HepG2 (cell line): ENCODE measurements around the gene HTR6. TPM values are rescaled to one million over a fixed set of nuclear protein-coding genes. Genes with fewer than 3 reads are reported as not detected.

ENCODE experiments used
- ATAC-seq: fragments of 200-7000 bp; cut with Tn5 transposase; 3 replicates; pipeline ENCODE4 v1.9.1; 2020; ENCODE audit warnings: mild to moderate bottlenecking, moderate library complexity
- BruUV-seq: library from RNA; stranded (reverse); fragments of 400-500 nt; replicated peaks from 2 replicates; lab custom pipeline; 2021; lab: Mats Ljungman, UMichigan
- CTCF ChIA-PET: fragments of 300-600 bp; formaldehyde crosslinking; extraction: SDS; loops from one replicate; lab custom pipeline; 2021; ENCODE audit warnings: low total read pairs, inconsistent platforms, low intra/inter-chr PET ratio; lab: Yijun Ruan, JAX
- POLR2A ChIA-PET: fragments of 350-600 bp; sonication (Branson Sonifier 250); formaldehyde crosslinking; loops from one replicate; lab custom pipeline; 2020; ENCODE audit warnings: antibody characterized with exemption, inconsistent platforms; lab: Yijun Ruan, JAX
- DNase-seq: peaks from one replicate; pipeline ENCODE4 v3.0.0-alpha.2; 2015; ENCODE audit warnings: low spot score
- FAIRE-seq: peaks from 3 replicates; lab custom pipeline; 2011; peaks lifted over from hg19 to GRCh38; lab: Jason Lieb, UNC
- H2AFZ ChIP-seq: one replicate; pipeline ENCODE4 v1.6.1; 2011; ENCODE audit warnings: low read length, inconsistent platforms
- H3K27ac ChIP-seq: fragments of 300-600 bp; 3 replicates; pipeline ENCODE4 v1.8.0; 2011; ENCODE audit warnings: mixed run types, mild to moderate bottlenecking, mixed read lengths, low read length, inconsistent platforms; ENCODE audit not compliant: insufficient read depth; ENCODE audit errors: extremely low read length
- H3K27me3 ChIP-seq, 2 experiments: fragments of 200-600 bp in 1 of 2; 2 replicates in 1 of 2; 3 replicates in 1 of 2; pipeline versions ENCODE4 v1.6.0 to v1.8.0; 2011; ENCODE audit warnings: low read length in 2 of 2, mild to moderate bottlenecking in 2 of 2, moderate library complexity in 2 of 2, inconsistent platforms in 1 of 2; ENCODE audit not compliant: insufficient read depth in 2 of 2, control insufficient read depth in 1 of 2
- H3K36me3 ChIP-seq, 2 experiments: fragments of 200-600 bp in 1 of 2; replicated peaks in 1 of 2; 2 replicates in 1 of 2; 3 replicates in 1 of 2; pipeline versions ENCODE4 v1.5.1 to v1.8.0; 2011; ENCODE audit warnings: low read length in 2 of 2, inconsistent platforms in 1 of 2; ENCODE audit not compliant: insufficient read depth in 2 of 2, control insufficient read depth in 1 of 2
- H3K4me1 ChIP-seq: 2 replicates; pipeline ENCODE4 v1.5.1; 2012; ENCODE audit warnings: low read length, inconsistent platforms; ENCODE audit not compliant: insufficient read depth
- H3K4me2 ChIP-seq: 2 replicates; pipeline ENCODE4 v1.6.0; 2011; ENCODE audit warnings: low read depth, low read length, inconsistent platforms
- H3K4me3 ChIP-seq, 3 experiments: fragments of 200-600 bp in 1 of 3; sonication (generic), shearing (Covaris generic) in 1 of 3; replicated peaks in 1 of 3; 2 replicates each; pipeline ENCODE4 v1.5.1; 2011 to 2016; ENCODE audit warnings: low read length in 3 of 3, inconsistent platforms in 2 of 3, low read depth in 2 of 3, mild to moderate bottlenecking in 2 of 3, control low read depth in 1 of 3, mixed read lengths in 1 of 3; ENCODE audit not compliant: insufficient read depth in 1 of 3
- H3K79me2 ChIP-seq: one replicate; pipeline ENCODE4 v1.6.1; 2011; ENCODE audit warnings: low read length, inconsistent platforms; ENCODE audit not compliant: insufficient read depth
- H3K9ac ChIP-seq: 2 replicates; pipeline ENCODE4 v1.6.0; 2011; ENCODE audit warnings: mild to moderate bottlenecking, low read depth, low read length, inconsistent platforms; ENCODE audit not compliant: insufficient read depth
- H3K9me3 ChIP-seq: 2 replicates; pipeline ENCODE4 v1.5.1; 2012; ENCODE audit warnings: mild to moderate bottlenecking, low read length
- H4K20me1 ChIP-seq: 2 replicates; pipeline ENCODE4 v1.6.0; 2011; ENCODE audit warnings: inconsistent platforms, mild to moderate bottlenecking, low read length, moderate library complexity; ENCODE audit not compliant: insufficient read depth
- FOXA3 ChIP-seq: IDR thresholded peaks from 2 replicates; pipeline ENCODE4 v1.6.1; 2016; ENCODE audit warnings: missing genetic modification reagents, missing compliant biosample characterization
- HNF1B ChIP-seq: sonication (generic); formaldehyde crosslinking; IDR thresholded peaks from 2 replicates; pipeline ENCODE4 v1.5.1; 2020; ENCODE audit warnings: mild to moderate bottlenecking, moderate library complexity, missing genetic modification reagents
- MXI1 ChIP-seq: IDR thresholded peaks from 3 replicates; pipeline ENCODE4 v1.6.1; 2012; ENCODE audit warnings: low read depth, low read length, inconsistent platforms, borderline replicate concordance
- NFKB2 ChIP-seq: sonication (generic); formaldehyde crosslinking; IDR thresholded peaks from 2 replicates; pipeline ENCODE4 v1.4.0; 2020; ENCODE audit warnings: missing genetic modification reagents, borderline replicate concordance
- POLR2A ChIP-seq, 2 experiments: IDR thresholded peaks; 2 replicates each; pipeline ENCODE4 v1.6.1; 2011; ENCODE audit warnings: low read depth in 2 of 2, low read length in 2 of 2, mild to moderate bottlenecking in 1 of 2, moderate library complexity in 1 of 2; ENCODE audit not compliant: insufficient read depth in 1 of 2
- RORA ChIP-seq: sonication (generic); formaldehyde crosslinking; IDR thresholded peaks from 2 replicates; pipeline ENCODE4 v1.5.0; 2020; ENCODE audit warnings: mild to moderate bottlenecking, missing genetic modification reagents, moderate library complexity
- SKI ChIP-seq: fragments of 450-650 bp; IDR thresholded peaks from one replicate; pipeline ENCODE4 v1.6.1; 2018; ENCODE audit warnings: mild to moderate bottlenecking; ENCODE audit not compliant: partially characterized antibody
- WIZ ChIP-seq: sonication (generic); formaldehyde crosslinking; IDR thresholded peaks from 2 replicates; pipeline ENCODE4 v1.5.1; 2020; ENCODE audit warnings: mild to moderate bottlenecking, missing genetic modification reagents
- YEATS4 ChIP-seq: sonication (generic); formaldehyde crosslinking; IDR thresholded peaks from 2 replicates; pipeline ENCODE4 v1.4.0; 2020; ENCODE audit warnings: missing genetic modification reagents, borderline replicate concordance
- ZNF496 ChIP-seq: sonication (generic); formaldehyde crosslinking; IDR thresholded peaks from 2 replicates; pipeline ENCODE4 v1.8.1; 2023; ENCODE audit warnings: mild to moderate bottlenecking, moderate library complexity, missing genetic modification reagents; ENCODE audit not compliant: insufficient replicate concordance
- ZNF724P ChIP-seq: sonication (generic); formaldehyde crosslinking; IDR thresholded peaks from 2 replicates; pipeline ENCODE4 v1.8.0; 2022; ENCODE audit warnings: missing genetic modification reagents, borderline replicate concordance
- ZNF777 ChIP-seq: sonication (generic); formaldehyde crosslinking; IDR thresholded peaks from 2 replicates; pipeline ENCODE4 v1.4.0; 2020; ENCODE audit warnings: missing genetic modification reagents
- ZSCAN12 ChIP-seq: sonication (generic); formaldehyde crosslinking; IDR thresholded peaks from 2 replicates; pipeline ENCODE4 v1.9.0; 2021; ENCODE audit warnings: mild to moderate bottlenecking, missing genetic modification reagents
- WGBS: methylation state at CpG from one replicate; pipeline ENCODE4 v1.1.6; 2017; ENCODE audit warnings: low lambda C conversion rate; 5-methylcytosine and 5-hydroxymethylcytosine counted together
- in situ Hi-C: cut with HindIII; loops from 2 replicates; pipeline ENCODE4 v1.10.0; 2017; ENCODE audit warnings: low pct_unique_long_range_greater_than_20kb; ENCODE audit not compliant: extremely low pct_ligation_motif_present
- intact Hi-C: fragments of 100-400 bp; cut with micrococcal nuclease; formaldehyde crosslinking; loops from one replicate; pipeline ENCODE4 v1.10.0; 2022; ENCODE audit not compliant: unreplicated experiment
- polyA plus RNA-seq, 8 experiments: library from polyadenylated mRNA; depleted of rRNA in 3 of 8; stranded (reverse) in 7 of 8; unstranded in 1 of 8; fragments of >200 nt; fragmentation: Illumina TruSeq in 4 of 8; extraction: Trizol in 4 of 8; gene quantifications; 2 replicates each; pipeline versions ENCODE4 v1.2.1 to v1.2.3, GENCODE V29; 2011 to 2016; ENCODE audit warnings: low read depth in 4 of 8, missing spikeins in 1 of 8, mixed read lengths in 1 of 8; ENCODE audit not compliant: insufficient read depth in 1 of 8
- total RNA-seq, 5 experiments: library from RNA; depleted of rRNA; stranded (reverse); fragments of >200 nt; fragmentation: Illumina TruSeq; extraction: Trizol; gene quantifications; 2 replicates each; pipeline ENCODE4 v1.2.3, GENCODE V29; 2016; ENCODE audit warnings: low read depth in 1 of 5
- TF ChIP-seq, protein P1 (sequence below): fragments of 450-650 bp; IDR thresholded peaks from 2 replicates; pipeline ENCODE4 v1.6.1; 2017
- TF ChIP-seq, protein P2 (sequence below): IDR thresholded peaks from 2 replicates; pipeline ENCODE4 v1.6.1; 2016; ENCODE audit warnings: missing biosample characterization, missing genetic modification reagents, low read depth

Gene HTR6
- total and polyA plus RNA-seq, 2 of the 13 experiments (the other 11 are each of a cell fraction or from before 2014, with no cell fraction given): 0.04 TPM; not detected in 1

DNA sequence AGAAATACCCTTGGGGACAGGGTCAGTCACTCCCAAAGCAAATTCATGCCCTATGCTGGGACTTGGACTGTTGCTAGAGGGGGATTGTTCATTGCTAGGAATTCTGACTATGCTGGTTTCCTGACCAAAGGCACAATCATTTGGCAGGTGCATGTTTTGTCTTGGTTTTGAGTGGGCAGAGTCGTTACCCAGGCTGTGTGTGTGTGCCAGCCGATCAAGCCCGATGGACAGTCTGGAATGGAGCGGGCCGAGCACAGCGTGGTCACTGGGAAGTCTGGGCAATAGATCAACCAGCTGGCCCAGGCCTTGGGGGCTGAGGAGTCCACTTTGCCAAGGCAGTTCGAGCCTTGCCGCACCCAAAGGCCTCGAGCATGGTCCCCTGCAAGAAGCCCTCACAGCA, 60.9 kb downstream of the HTR6 start:
- in situ Hi-C loops: no loop called here
- POLR2A ChIA-PET: no interaction called here

More for the DNA sequence above, 60.9 kb downstream of the HTR6 start:
- H4K20me1 ChIP-seq: no peaks in the 10 kb centered on the region
- no peaks in the 10 kb centered on the region for H3K36me3 ChIP-seq
- H3K9me3 ChIP-seq: peaks cover 4% of the 10 kb centered on the region; the same call in 1 of the 2 replicates
- ATAC-seq: no peak
- H3K27ac ChIP-seq: no peak overlapping the region
- no peak overlapping the region for H3K4me3 ChIP-seq
- no peak overlapping the region for H3K9ac ChIP-seq
- DNase-seq: no peak
- no peak overlapping the region for H2AFZ ChIP-seq
- CTCF ChIA-PET: no interaction called here
- FAIRE-seq: no peak
- H3K4me1 ChIP-seq: no peaks in the 10 kb centered on the region
- TF ChIP-seq MXI1: no peak
- no peak for TF ChIP-seq HNF1B (CRISPR knock-in tag)
- no peak for TF ChIP-seq FOXA3 (CRISPR knock-in tag)
- no peak for TF ChIP-seq NFKB2
- TF ChIP-seq YEATS4 (CRISPR knock-in tag): no peak
- TF ChIP-seq ZNF724P (CRISPR knock-in tag): no peak
- TF ChIP-seq, protein P1, sequence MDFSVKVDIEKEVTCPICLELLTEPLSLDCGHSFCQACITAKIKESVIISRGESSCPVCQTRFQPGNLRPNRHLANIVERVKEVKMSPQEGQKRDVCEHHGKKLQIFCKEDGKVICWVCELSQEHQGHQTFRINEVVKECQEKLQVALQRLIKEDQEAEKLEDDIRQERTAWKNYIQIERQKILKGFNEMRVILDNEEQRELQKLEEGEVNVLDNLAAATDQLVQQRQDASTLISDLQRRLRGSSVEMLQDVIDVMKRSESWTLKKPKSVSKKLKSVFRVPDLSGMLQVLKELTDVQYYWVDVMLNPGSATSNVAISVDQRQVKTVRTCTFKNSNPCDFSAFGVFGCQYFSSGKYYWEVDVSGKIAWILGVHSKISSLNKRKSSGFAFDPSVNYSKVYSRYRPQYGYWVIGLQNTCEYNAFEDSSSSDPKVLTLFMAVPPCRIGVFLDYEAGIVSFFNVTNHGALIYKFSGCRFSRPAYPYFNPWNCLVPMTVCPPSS: no peak
- no peak for TF ChIP-seq ZNF777 (CRISPR knock-in tag)
- TF ChIP-seq POLR2A (IDR thresholded peaks at IDR 0.05; ENCODE audit: insufficient read depth in 1 of 2, low read depth in 2 of 2, low read length in 2 of 2): no peak
- no peak for TF ChIP-seq ZSCAN12
- TF ChIP-seq, protein P2, sequence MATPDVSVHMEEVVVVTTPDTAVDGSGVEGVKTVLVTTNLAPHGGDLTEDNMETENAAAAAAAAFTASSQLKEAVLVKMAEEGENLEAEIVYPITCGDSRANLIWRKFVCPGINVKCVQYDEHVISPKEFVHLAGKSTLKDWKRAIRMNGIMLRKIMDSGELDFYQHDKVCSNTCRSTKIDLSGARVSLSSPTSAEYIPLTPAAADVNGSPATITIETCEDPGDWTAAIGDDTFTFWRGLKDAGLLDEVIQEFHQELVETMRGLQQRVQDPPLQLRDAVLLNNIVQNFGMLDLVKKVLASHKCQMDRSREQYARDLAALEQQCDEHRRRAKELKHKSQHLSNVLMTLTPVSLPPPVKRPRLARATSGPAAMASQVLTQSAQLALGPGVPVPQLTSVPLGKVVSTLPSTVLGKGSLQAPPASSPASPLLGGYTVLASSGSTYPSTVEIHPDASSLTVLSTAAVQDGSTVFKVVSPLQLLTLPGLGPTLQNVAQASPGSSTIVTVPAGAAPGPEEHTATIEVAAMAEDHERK (CRISPR knock-in tag): no peak
- TF ChIP-seq SKI: no peak
- TF ChIP-seq ZNF496 (CRISPR knock-in tag): no peak
- no peak for TF ChIP-seq WIZ (CRISPR knock-in tag)
- TF ChIP-seq RORA (CRISPR knock-in tag): no peak
- no peak overlapping the region for H3K4me2 ChIP-seq
- 89% methylated on average over 9 of the region's 9 CpGs for WGBS
- BruUV-seq: no TSS peak
- intact Hi-C loops: no loop called here
- H3K79me2 ChIP-seq: no peaks in the 10 kb centered on the region
- no peaks in the 10 kb centered on the region for H3K27me3 ChIP-seq
